Measurements from ENCODE around the gene HAUS8. TPM values are rescaled to one million over a fixed set of nuclear protein-coding genes. Genes with fewer than 3 reads are reported as not detected.

Gene HAUS8
- total and polyA plus RNA-seq, 2 donors (not counting 3 experiments of a cell fraction or from before 2014, with no cell fraction given): 9.6 to 30.3 TPM

- Histone ChIP-seq H3K79me2 (ENCODE audit: control insufficient read depth, insufficient read depth, low read length) (no peaks in the 10 kb centered on the region), H4K20me1 (replicated peaks; ENCODE audit: control insufficient read depth, extremely low read depth, insufficient read depth, low read length) (no peaks in the 10 kb centered on the region), H3K9me1 (replicated peaks; ENCODE audit: control insufficient read depth, extremely low read depth, insufficient read depth, low read length) (no peaks in the 10 kb centered on the region), H3K27ac (ENCODE audit: insufficient read depth, low read depth, low read length) (no peak overlapping the region), H3K9ac (replicated peaks; ENCODE audit: extremely low read depth, insufficient read depth, low read length) (no peak overlapping the region), H3K4me3 (replicated peaks in 1 of 3; ENCODE audit: insufficient read depth in 1 of 3, low read depth in 1 of 3, low read length in 3 of 3) (no peak overlapping the region), H3K9me3 (replicated peaks; ENCODE audit: control insufficient read depth, insufficient read depth, low read length) (no peaks in the 10 kb centered on the region), H2AFZ (ENCODE audit: low read depth, low read length) (no peak overlapping the region), H3K36me3 (ENCODE audit: control insufficient read depth in 2 of 2, extremely low read depth in 1 of 2, insufficient read depth in 2 of 2, low read length in 2 of 2) (no peaks in the 10 kb centered on the region), H3K4me1 (ENCODE audit: control insufficient read depth, extremely low read depth, insufficient read depth, low read length) (peaks cover 4% of the 10 kb centered on the region), H3K27me3 (ENCODE audit: control insufficient read depth in 2 of 2, insufficient read depth in 2 of 2, low read length in 2 of 2) (peaks cover 14 to 23% of the 10 kb centered on the region in 2 experiments), H3K4me2 (ENCODE audit: insufficient read depth, low read length) (no peak overlapping the region)
- dilution Hi-C loops (cut with MboI; ENCODE audit: extremely low pct_ligation_motif_present, low sequenced_read_pairs) (no loop called here), intact Hi-C loops (cut with micrococcal nuclease) (no loop called here)
- TF ChIP-seq EZH2 (IDR thresholded peaks at IDR 0.05; ENCODE audit: borderline replicate concordance, low read depth, low read length, severe bottlenecking) (no peak), POLR2A (IDR thresholded peaks at IDR 0.05; ENCODE audit: low read depth, low read length) (no peak), POLR2AphosphoS5 (IDR thresholded peaks at IDR 0.05; ENCODE audit: insufficient read depth, low read depth, low read length) (no peak), CTCF (IDR thresholded peaks at IDR 0.05; ENCODE audit: extremely low read depth in 1 of 2, insufficient read depth in 1 of 2, low read depth in 1 of 2, low read length in 2 of 2) (no peak), MYC (IDR thresholded peaks at IDR 0.05; ENCODE audit: low read depth, low read length) (no peak), MAX (IDR thresholded peaks at IDR 0.05; ENCODE audit: insufficient read depth, insufficient read length) (no peak)
- POLR2A ChIA-PET: no interaction called here
- BruUV-seq (replicated peaks): no TSS peak
- FAIRE-seq (no peak), DNase-seq (ENCODE audit: low read depth, low spot score) (no peak)
- CTCF ChIA-PET: interaction anchor here (1.2 kb wide), 1 partner anchor 30 kb away, joined by 3 read pairs; no protein-coding TSS in a partner anchor
Observed at GRCh38 chr19:17022738-17023137, 52.5 kb downstream of the HAUS8 start.
